CD4-positive, alpha-beta memory T cell (primary cell): ENCODE data around the gene CNRIP1. TPM values are rescaled to one million over a fixed set of nuclear protein-coding genes. Genes with fewer than 3 reads are reported as not detected.

ENCODE experiments used
- CTCF ChIA-PET: fragments of 350-600 bp; sonication (Branson Sonifier 250); formaldehyde crosslinking; loops from one replicate; lab custom pipeline; 2021; ENCODE audit warnings: inconsistent platforms; ENCODE audit not compliant: partially characterized antibody; lab: Charles Lee
- POLR2A ChIA-PET: fragments of 350-600 bp; sonication (Branson Sonifier 250); formaldehyde crosslinking; loops from one replicate; lab custom pipeline; 2021; ENCODE audit not compliant: partially characterized antibody; lab: Charles Lee
- DNase-seq, 5 donors: peaks; one replicate each; pipeline versions ENCODE4 v3.0.0 to v3.0.0-alpha.2; 2020 to 2022; ENCODE audit warnings: mixed read lengths in 1 of 5
- H3K27ac ChIP-seq: one replicate; pipeline ENCODE4 v1.7.0; 2013; ENCODE audit warnings: low read depth, low read length
- H3K27me3 ChIP-seq: 2 replicates; pipeline ENCODE4 v1.7.0; 2013; ENCODE audit warnings: mild to moderate bottlenecking, low read length, moderate library complexity; ENCODE audit not compliant: insufficient read depth
- H3K36me3 ChIP-seq: 2 replicates; pipeline ENCODE4 v1.7.0; 2013; ENCODE audit warnings: mild to moderate bottlenecking, low read length, moderate library complexity; ENCODE audit not compliant: insufficient read depth
- H3K4me1 ChIP-seq: 2 replicates; pipeline ENCODE4 v1.7.0; 2013; ENCODE audit warnings: mild to moderate bottlenecking, low read length, moderate library complexity; ENCODE audit not compliant: insufficient read depth
- H3K4me3 ChIP-seq, 2 donors: one replicate each; pipeline ENCODE4 v1.7.0; 2013; ENCODE audit warnings: low read length in 2 of 2, mild to moderate bottlenecking in 1 of 2
- H3K9me3 ChIP-seq, 2 donors: one replicate each; pipeline ENCODE4 v1.7.0; 2013; ENCODE audit warnings: low read length in 2 of 2, control low read depth in 1 of 2; ENCODE audit not compliant: control insufficient read depth in 1 of 2
- H3K27ac Mint-ChIP-seq, 7 donors: one replicate each; pipeline ENCODE4 v1.8.0; 2020 to 2021; ENCODE audit warnings: mixed read lengths in 7 of 7, mild to moderate bottlenecking in 6 of 7, inconsistent platforms in 3 of 7, moderate library complexity in 3 of 7
- H3K27me3 Mint-ChIP-seq, 2 donors: one replicate each; pipeline ENCODE4 v1.8.0; 2020 to 2021; ENCODE audit warnings: mixed read lengths in 2 of 2
- H3K36me3 Mint-ChIP-seq, 2 donors: one replicate each; pipeline ENCODE4 v1.8.0; 2020 to 2021; ENCODE audit warnings: mixed read lengths in 2 of 2, inconsistent platforms in 1 of 2, mild to moderate bottlenecking in 1 of 2
- H3K4me1 Mint-ChIP-seq, 4 donors: one replicate each; pipeline ENCODE4 v1.8.0; 2020 to 2021; ENCODE audit warnings: mixed read lengths in 4 of 4, mild to moderate bottlenecking in 1 of 4
- H3K4me3 Mint-ChIP-seq, 8 donors: one replicate each; pipeline ENCODE4 v1.8.0; 2020 to 2021; ENCODE audit warnings: mixed read lengths in 8 of 8, mild to moderate bottlenecking in 7 of 8, moderate library complexity in 6 of 8, inconsistent platforms in 3 of 8
- H3K9me3 Mint-ChIP-seq, 8 donors: one replicate each; pipeline ENCODE4 v1.8.0; 2020 to 2021; ENCODE audit warnings: mixed read lengths in 8 of 8, mild to moderate bottlenecking in 5 of 8, inconsistent platforms in 3 of 8, moderate library complexity in 1 of 8
- intact Hi-C: fragments of 100-400 bp; cut with micrococcal nuclease; formaldehyde crosslinking; loops from one replicate; pipeline ENCODE4 v1.15.1; 2023
- polyA plus RNA-seq, 2 donors: library from polyadenylated mRNA; unstranded; fragments of 300-500 nt; fragmentation: Illumina TruSeq; gene quantifications; one replicate each; pipeline ENCODE4 v1.2.3, GENCODE V29; 2021
- total RNA-seq, 2 experiments: library from RNA; stranded (reverse); gene quantifications; one replicate each; pipeline ENCODE4 v1.2.3, GENCODE V29; 2021

CNRIP1 gene
- under 1 TPM in 1 of 2 experiments, not detected in 1; 0.29 TPM for total RNA-seq
- polyA plus RNA-seq = not detected

- POLR2A ChIA-PET = no interaction called here
These were observed at the start of gene CNRIP1 for GRCh38 chr2:68319398-68320117. Gene CNRIP1 (minus strand): TSS chr2:68319949. CDS start chr2:68319400, 549 bp downstream.

DNA sequence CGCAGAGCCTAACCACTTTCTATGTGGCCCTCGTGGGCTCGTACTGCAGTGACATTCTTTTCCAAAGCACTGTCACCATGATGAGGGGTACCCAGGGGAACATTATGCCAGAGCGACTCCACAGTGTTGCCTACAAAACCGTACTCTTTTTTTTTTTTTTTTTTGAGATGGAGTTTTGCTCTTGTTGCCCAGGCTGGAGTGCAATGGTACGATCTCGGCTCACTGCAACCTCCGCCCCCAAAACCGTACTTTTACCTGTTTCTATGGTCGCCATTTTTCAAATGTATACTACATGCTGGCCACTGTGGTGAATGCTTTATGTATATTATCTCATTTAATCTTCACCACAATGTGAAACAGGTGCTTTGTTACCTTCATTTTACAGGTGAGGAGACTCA, 49.6 kb upstream of the CNRIP1 start:
- Histone ChIP-seq H3K4me1 (peaks cover 26% of the 10 kb centered on the region), H3K27ac (no peak overlapping the region)
- intact Hi-C loops = no loop called here

More at GRCh38 chr2:68319398-68320117, at the start of gene CNRIP1:
- Mint-ChIP-seq H3K4me1 (peaks cover 6 to 18% (median 13%) of the 10 kb centered on the region in 4 donors), H3K4me3 (peak within 1 kb of the TSS; percentile 70 to 89 (median 84)), H3K36me3 (no peaks in the 10 kb centered on the region), H3K9me3 (peaks cover 0 to 3% (median under 1%) of the 10 kb centered on the region in 8 donors), H3K27ac (no peak within 1 kb of the TSS), H3K27me3 (peaks cover 34 to 53% of the 10 kb centered on the region in 2 donors)
- DNase-seq = no peak
- Histone ChIP-seq H3K36me3 (no peaks in the 10 kb centered on the region), H3K4me3 (peak within 1 kb of the TSS in 1 of 2 donors; percentile 14), H3K4me1 (peaks cover 14% of the 10 kb centered on the region), H3K27ac (no peak within 1 kb of the TSS), H3K9me3 (no peaks in the 10 kb centered on the region), H3K27me3 (peaks cover 16% of the 10 kb centered on the region)
- CTCF ChIA-PET = interaction anchor here (0.7 to 1.3 kb wide), 2 partner anchors 36 to 135 kb away, joined by 3 read pairs; no protein-coding TSS in a partner anchor
- intact Hi-C loops = no loop called here

DNA sequence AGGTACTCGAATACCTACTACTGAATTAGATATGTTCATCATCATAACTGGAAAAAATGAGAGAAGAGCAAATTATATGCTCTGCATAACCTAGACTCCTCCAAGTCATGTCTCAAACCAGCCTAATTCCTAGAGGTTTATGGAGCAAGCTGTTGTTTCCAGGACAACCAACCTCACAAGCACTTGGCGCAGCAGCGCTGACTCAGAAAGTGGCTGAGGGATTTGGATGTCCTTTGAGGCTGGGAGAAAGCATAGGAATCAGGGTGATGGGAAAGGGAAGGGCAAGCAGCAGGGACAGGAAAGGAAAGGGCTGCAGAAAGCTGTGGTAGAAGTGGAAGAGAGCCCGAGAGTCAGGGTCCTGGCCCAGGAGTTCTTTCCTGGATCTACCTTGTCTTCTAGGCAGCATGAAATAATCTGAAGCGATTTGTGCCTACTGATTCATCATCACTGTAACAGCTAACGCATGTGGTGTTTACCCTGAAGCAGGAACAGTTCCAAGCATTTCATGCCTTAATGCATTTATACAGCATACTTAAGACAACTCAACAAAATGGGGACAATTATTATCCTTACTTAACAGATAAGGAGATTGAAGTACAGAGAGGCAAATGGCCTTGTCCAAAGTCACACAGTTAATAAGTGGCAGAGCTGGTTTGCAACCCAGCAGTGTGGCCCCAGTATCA, 49.0 kb upstream of the CNRIP1 start:
- Mint-ChIP-seq H3K9me3 (peaks cover 2 to 10% (median 7%) of the 10 kb centered on the region in 8 donors), H3K4me1 (peaks cover 7 to 65% (median 34%) of the 10 kb centered on the region in 4 donors), H3K4me3 (peak overlapping the region in 4 of 8 donors; percentile 9 to 55 (median 26)), H3K27ac (peak overlapping the region in 3 of 7 donors; percentile 25 to 74 (median 53)), H3K27me3 (no peaks in the 10 kb centered on the region), H3K36me3 (peaks cover 3% of the 10 kb centered on the region in 2 donors)
- Histone ChIP-seq H3K36me3 (no peaks in the 10 kb centered on the region), H3K9me3 (no peaks in the 10 kb centered on the region), H3K4me1 (peaks cover 24% of the 10 kb centered on the region), H3K4me3 (no peak overlapping the region), H3K27me3 (no peaks in the 10 kb centered on the region), H3K27ac (no peak overlapping the region)
- DNase-seq = no peak
- intact Hi-C loops = no loop called here
- ChIA-PET POLR2A (interaction anchor here (0.6 kb wide), 1 partner anchor 381 kb away, joined by 3 read pairs; no protein-coding TSS in a partner anchor), CTCF (interaction anchor here (1.1 to 4.4 kb wide), 2 partner anchors 12 to 72 kb away, joined by 3 to 30 read pairs; no protein-coding TSS in a partner anchor)

More for the DNA sequence above, 49.6 kb upstream of the CNRIP1 start:
- Histone ChIP-seq H3K4me3 (no peak overlapping the region), H3K36me3 (no peaks in the 10 kb centered on the region), H3K9me3 (no peaks in the 10 kb centered on the region), H3K27me3 (no peaks in the 10 kb centered on the region)
- Mint-ChIP-seq H3K4me1 (peaks cover 7 to 65% (median 30%) of the 10 kb centered on the region in 4 donors), H3K27me3 (no peaks in the 10 kb centered on the region), H3K27ac (peak overlapping the region in 1 of 7 donors; percentile 25), H3K36me3 (peaks cover 3% of the 10 kb centered on the region in 2 donors), H3K9me3 (peaks cover 2 to 10% (median 7%) of the 10 kb centered on the region in 8 donors), H3K4me3 (no peak overlapping the region)
- CTCF ChIA-PET = no interaction called here
- no peak for DNase-seq
- POLR2A ChIA-PET = interaction anchor here (0.6 kb wide), 1 partner anchor 380 kb away, joined by 3 read pairs; no protein-coding TSS in a partner anchor

- Histone ChIP-seq H3K4me3 (no peak overlapping the region), H3K27ac (no peak overlapping the region), H3K9me3 (no peaks in the 10 kb centered on the region), H3K36me3 (no peaks in the 10 kb centered on the region), H3K4me1 (peaks cover 24% of the 10 kb centered on the region), H3K27me3 (no peaks in the 10 kb centered on the region)
- DNase-seq = no peak
- peak overlapping the region in 1 of 7 donors; percentile 74 for H3K27ac Mint-ChIP-seq
- ChIA-PET CTCF (interaction anchor here (1.1 to 4.4 kb wide), 2 partner anchors 11 to 73 kb away, joined by 3 to 30 read pairs; no protein-coding TSS in a partner anchor), POLR2A (interaction anchor here (1.3 kb wide), 1 partner anchor 73 kb away, joined by 3 read pairs; no protein-coding TSS in a partner anchor)
- H3K4me1 Mint-ChIP-seq = peaks cover 7 to 71% (median 36%) of the 10 kb centered on the region in 4 donors
- H3K27me3 Mint-ChIP-seq = no peaks in the 10 kb centered on the region
- intact Hi-C loops = no loop called here
- peaks cover 2 to 10% (median 7%) of the 10 kb centered on the region in 8 donors for H3K9me3 Mint-ChIP-seq
- peaks cover 3% of the 10 kb centered on the region in 2 donors for H3K36me3 Mint-ChIP-seq
- peak overlapping the region in 3 of 8 donors; percentile 45 to 55 (median 49) for H3K4me3 Mint-ChIP-seq
These were observed 48.4 kb upstream of the CNRIP1 start for GRCh38 chr2:68367953-68368653.

DNA sequence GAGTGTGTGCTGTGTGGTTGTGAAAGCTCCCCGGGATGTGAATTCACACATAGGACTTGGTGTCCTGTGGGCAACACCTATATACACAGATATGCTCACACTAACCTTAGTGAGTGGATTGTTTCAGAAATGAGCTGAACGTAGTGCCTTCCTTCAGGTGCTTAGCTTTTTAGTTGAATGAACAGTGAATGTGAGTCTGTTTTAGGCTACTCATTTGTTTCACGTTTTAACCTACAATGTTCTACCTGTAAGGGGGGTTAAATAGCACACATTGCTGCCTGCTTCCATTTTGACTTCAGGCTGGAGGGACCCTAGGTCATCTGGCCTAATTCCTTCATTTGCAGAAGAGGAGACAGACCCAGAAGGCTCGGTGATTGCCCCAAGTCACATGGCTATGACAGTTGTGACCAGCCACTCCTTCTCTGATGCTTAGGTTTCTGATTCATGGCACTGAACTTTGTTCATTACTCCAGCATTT, 46.4 kb upstream of the CNRIP1 start:
- peaks cover 3% of the 10 kb centered on the region in 2 donors for H3K36me3 Mint-ChIP-seq
- no peaks in the 10 kb centered on the region for H3K36me3 ChIP-seq
- peak overlapping the region; percentile 21 to 92 (median 71) for H3K4me3 Mint-ChIP-seq
- DNase-seq = no peak
- H3K27me3 ChIP-seq = no peaks in the 10 kb centered on the region
- no peaks in the 10 kb centered on the region for H3K9me3 ChIP-seq
- H3K27ac Mint-ChIP-seq = peak overlapping the region in 4 of 7 donors; percentile 13 to 86 (median 80)
- ChIA-PET POLR2A (interaction anchor here (1.0 to 1.7 kb wide), 5 partner anchors 9 to 75 kb away, joined by 3 to 6 read pairs (median 4); no protein-coding TSS in a partner anchor), CTCF (interaction anchor here (4.4 kb wide), 1 partner anchor 75 kb away, joined by 30 read pairs; no protein-coding TSS in a partner anchor)
- intact Hi-C loops = no loop called here
- peaks cover 2 to 10% (median 7%) of the 10 kb centered on the region in 8 donors for H3K9me3 Mint-ChIP-seq
- H3K27ac ChIP-seq = peak overlapping the region; percentile 47
- H3K27me3 Mint-ChIP-seq = no peaks in the 10 kb centered on the region
- H3K4me1 Mint-ChIP-seq = peaks cover 6 to 66% (median 34%) of the 10 kb centered on the region in 4 donors
- H3K4me1 ChIP-seq = peaks cover 18% of the 10 kb centered on the region
- peak overlapping the region; percentile 7 to 21 for H3K4me3 ChIP-seq

GRCh38 chr2:68365087-68365486, 45.3 kb upstream of the CNRIP1 start, which contains the start of gene PLEK:
Gene PLEK (plus strand): TSS chr2:68365282. CDS start chr2:68365352, 70 bp downstream.
- no peak for DNase-seq
- Mint-ChIP-seq H3K36me3 (peaks cover 3% of the 10 kb centered on the region in 2 donors), H3K4me3 (peak within 1 kb of the TSS; percentile 58 to 92 (median 80)), H3K4me1 (peaks cover 5 to 59% (median 26%) of the 10 kb centered on the region in 4 donors), H3K27ac (peak within 1 kb of the TSS; percentile 13 to 91 (median 82)), H3K9me3 (peaks cover 2 to 10% (median 7%) of the 10 kb centered on the region in 8 donors), H3K27me3 (no peaks in the 10 kb centered on the region)
- Histone ChIP-seq H3K27me3 (no peaks in the 10 kb centered on the region), H3K27ac (peak within 1 kb of the TSS; percentile 47), H3K36me3 (no peaks in the 10 kb centered on the region), H3K4me3 (peak within 1 kb of the TSS; percentile 21 to 42), H3K9me3 (no peaks in the 10 kb centered on the region), H3K4me1 (peaks cover 11% of the 10 kb centered on the region)
- intact Hi-C loops = no loop called here
- CTCF ChIA-PET = interaction anchor here (1.0 to 4.4 kb wide), 2 partner anchors 38 to 76 kb away, joined by 3 to 30 read pairs; no protein-coding TSS in a partner anchor
- POLR2A ChIA-PET = interaction anchor here (1.0 to 1.7 kb wide), 4 partner anchors 10 to 76 kb away, joined by 3 to 6 read pairs (median 4); no protein-coding TSS in a partner anchor
